ENCODE measurements around the gene UBR4. TPM values are rescaled to one million over a fixed set of nuclear protein-coding genes. Genes with fewer than 3 reads are reported as not detected.
A peak's percentile ranks its signal among the peaks of the same experiment; 100 is the strongest.

The UBR4 gene
- total RNA-seq, 2 experiments from 2014 or later: 133 TPM

DNA sequence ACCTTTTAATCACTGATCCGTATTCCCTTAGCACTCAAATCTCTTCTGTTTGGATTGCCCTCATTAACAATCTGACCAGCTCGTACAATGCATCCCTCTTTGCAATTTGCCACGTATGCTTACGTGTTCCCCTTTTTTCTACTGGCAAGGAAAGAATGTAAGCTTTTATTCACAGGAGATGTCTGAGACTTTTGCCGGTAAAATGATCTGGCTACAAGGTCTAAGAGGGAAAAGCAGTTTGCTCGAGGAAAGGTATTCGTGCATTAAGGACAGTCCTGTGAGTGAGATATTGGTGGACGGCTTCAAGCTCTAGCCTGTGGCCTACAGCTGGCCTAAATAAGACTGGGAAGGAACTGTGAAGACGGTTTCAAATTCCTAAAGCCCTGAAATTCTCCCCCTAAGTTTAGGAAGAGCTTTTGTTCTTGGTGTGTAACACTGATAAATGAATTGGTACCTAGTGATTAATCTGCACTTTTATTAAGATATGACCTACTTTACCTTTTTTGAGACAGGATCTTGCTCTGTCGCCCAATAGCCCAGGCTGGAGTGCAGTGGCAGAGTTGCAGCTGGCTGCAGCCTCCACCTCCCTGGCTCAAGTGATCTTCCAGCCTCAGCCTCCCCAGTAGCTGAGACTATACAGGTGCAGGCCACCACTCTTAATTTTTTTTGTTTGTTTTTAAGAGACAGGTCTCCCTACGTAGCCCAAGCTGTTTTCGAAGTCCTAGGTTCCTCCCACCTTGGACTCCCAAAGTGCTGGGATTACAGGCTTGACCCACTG lies 895 bp upstream of the UBR4 start:
- peak overlapping the region; percentile 98 for H3K27ac Mint-ChIP-seq
- peak overlapping the region; percentile 93 for H3K4me3 Mint-ChIP-seq
- DNase-seq: no peak
- ATAC-seq: no peak
- peaks cover 55% of the 10 kb centered on the region for H3K4me1 Mint-ChIP-seq (ENCODE audit: low read depth)
- H3K27me3 Mint-ChIP-seq: no peaks in the 10 kb centered on the region
- peaks cover 50% of the 10 kb centered on the region for H3K36me3 Mint-ChIP-seq (ENCODE audit: low read depth)
- ChIA-PET CTCF (interaction anchor here (0.6 to 1.4 kb wide), 4 partner anchors 9 to 496 kb away, joined by 3 to 5 read pairs (median 4); no protein-coding TSS in a partner anchor), POLR2A (interaction anchor here (0.6 to 7.7 kb wide), 17 partner anchors 8 to 386 kb away, joined by 3 to 54 read pairs (median 3); partner anchors contain the start of genes EMC1 and MRTO4)
- no peaks in the 10 kb centered on the region for H3K9me3 Mint-ChIP-seq
- intact Hi-C loops (cut with micrococcal nuclease): no loop called here
- TF ChIP-seq, protein P1, sequence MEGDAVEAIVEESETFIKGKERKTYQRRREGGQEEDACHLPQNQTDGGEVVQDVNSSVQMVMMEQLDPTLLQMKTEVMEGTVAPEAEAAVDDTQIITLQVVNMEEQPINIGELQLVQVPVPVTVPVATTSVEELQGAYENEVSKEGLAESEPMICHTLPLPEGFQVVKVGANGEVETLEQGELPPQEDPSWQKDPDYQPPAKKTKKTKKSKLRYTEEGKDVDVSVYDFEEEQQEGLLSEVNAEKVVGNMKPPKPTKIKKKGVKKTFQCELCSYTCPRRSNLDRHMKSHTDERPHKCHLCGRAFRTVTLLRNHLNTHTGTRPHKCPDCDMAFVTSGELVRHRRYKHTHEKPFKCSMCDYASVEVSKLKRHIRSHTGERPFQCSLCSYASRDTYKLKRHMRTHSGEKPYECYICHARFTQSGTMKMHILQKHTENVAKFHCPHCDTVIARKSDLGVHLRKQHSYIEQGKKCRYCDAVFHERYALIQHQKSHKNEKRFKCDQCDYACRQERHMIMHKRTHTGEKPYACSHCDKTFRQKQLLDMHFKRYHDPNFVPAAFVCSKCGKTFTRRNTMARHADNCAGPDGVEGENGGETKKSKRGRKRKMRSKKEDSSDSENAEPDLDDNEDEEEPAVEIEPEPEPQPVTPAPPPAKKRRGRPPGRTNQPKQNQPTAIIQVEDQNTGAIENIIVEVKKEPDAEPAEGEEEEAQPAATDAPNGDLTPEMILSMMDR (IDR thresholded peaks at IDR 0.05): no peak

DNA sequence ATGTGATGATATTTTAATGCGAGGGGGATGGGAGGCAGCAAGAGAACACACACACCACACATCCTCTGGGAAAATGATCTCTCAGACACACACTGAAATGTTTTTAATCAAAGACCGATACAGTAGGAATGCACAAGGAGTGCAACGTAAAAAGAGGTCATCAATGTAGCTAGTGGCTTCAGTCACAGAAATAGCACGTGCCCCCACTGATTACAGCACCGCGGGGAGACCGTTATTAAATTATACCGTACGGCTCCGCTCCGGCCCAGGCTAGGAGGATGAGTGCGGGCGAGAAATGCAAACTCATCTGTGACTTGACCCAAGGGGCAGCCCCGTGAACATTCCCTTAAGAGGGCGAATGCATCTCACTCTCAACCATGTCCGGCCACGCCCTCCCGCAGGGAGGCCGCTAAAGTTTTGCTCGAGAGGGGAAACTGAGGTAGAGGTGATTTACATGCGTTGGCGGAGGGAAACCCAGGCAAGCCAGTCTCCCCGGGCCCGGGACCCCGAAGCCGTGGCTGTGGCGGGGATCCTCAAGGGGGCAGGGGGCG lies 552 bp downstream of the UBR4 start:
- Mint-ChIP-seq H3K36me3 (ENCODE audit: low read depth) (peaks cover 52% of the 10 kb centered on the region), H3K9me3 (no peaks in the 10 kb centered on the region), H3K4me3 (peak overlapping the region; percentile 93), H3K27ac (peak overlapping the region; percentile 96), H3K4me1 (ENCODE audit: low read depth) (peaks cover 67% of the 10 kb centered on the region), H3K27me3 (no peaks in the 10 kb centered on the region)
- ChIA-PET CTCF (interaction anchor here (1.5 kb wide), 1 partner anchor 31 kb away, joined by 3 read pairs; no protein-coding TSS in a partner anchor), POLR2A (interaction anchor here (0.6 to 7.7 kb wide), 15 partner anchors 9 to 272 kb away, joined by 3 to 54 read pairs (median 4); partner anchors contain the start of genes EMC1 and MRTO4)
- ATAC-seq (peak; percentile 72), DNase-seq (peak; percentile 89)
- TF ChIP-seq, protein P1 (IDR thresholded peaks at IDR 0.05): no peak
- intact Hi-C loops (cut with micrococcal nuclease): no loop called here

DNA sequence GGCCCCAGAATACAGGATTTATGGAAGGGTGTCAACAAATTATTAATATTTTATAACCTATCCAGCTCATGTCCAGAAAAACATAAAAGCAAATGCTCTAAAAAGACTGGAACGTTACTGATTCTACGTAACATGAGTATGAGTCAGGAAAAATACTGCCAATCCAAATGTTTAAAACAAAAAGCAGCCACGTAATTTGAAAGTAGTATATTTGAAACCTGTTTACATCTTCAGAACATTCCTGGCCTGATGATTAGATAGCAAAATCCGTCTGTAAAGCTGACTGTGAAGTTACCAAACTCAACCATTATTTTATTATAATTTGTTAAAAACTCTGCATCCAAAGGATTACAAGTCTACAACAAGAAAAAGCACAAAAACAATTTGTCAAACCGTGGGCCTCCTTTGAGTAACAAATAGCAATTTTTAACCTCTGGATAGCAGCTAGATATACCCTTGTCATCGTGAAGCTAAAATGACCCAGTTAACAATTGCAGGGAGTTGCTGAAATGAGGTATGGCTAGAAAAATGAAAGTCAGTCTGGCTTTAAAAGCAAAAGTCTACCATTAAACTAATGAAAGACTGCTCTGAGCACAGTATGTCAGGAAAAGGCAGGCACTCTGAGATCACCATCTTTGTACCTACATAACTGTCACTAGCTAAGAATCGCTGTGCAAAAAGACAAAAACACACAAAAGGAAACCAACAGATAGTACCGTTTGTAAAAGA lies 1.2 kb downstream of the UBR4 start:
- TF ChIP-seq, protein P1 (IDR thresholded peaks at IDR 0.05): no peak
- intact Hi-C loops (cut with micrococcal nuclease): no loop called here
- Mint-ChIP-seq H3K4me3 (peak overlapping the region; percentile 93), H3K27ac (peak overlapping the region; percentile 96), H3K36me3 (ENCODE audit: low read depth) (peaks cover 50% of the 10 kb centered on the region), H3K27me3 (no peaks in the 10 kb centered on the region), H3K9me3 (no peaks in the 10 kb centered on the region), H3K4me1 (ENCODE audit: low read depth) (peaks cover 69% of the 10 kb centered on the region)
- ChIA-PET POLR2A (interaction anchor here (0.6 to 7.7 kb wide), 16 partner anchors 9 to 410 kb away, joined by 3 to 54 read pairs (median 4); partner anchors contain the start of genes EMC1 and MRTO4), CTCF (interaction anchor here (0.8 to 1.5 kb wide), 4 partner anchors 8 to 39 kb away, joined by 3 to 4 read pairs (median 3); no protein-coding TSS in a partner anchor)
- ATAC-seq (no peak), DNase-seq (no peak)

DNA sequence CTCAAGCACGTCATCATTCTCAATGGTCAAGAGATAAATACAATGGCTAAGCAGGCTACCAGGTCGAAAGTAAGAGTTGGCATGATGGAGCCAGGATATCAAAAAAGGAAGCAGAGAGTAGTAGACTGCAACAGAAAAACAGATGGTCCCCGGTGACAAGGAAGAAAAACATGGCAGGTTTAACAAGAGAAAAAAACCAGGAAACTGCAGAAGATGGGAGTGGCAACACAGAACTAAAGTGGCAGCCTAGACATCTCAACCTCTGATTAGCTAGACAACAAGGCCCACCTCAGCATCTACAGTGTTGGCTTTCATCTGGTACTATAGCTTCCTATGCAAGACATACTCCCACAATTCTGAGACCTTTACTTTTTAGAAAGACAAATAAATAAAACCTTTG lies 3.1 kb downstream of the UBR4 start:
- Mint-ChIP-seq H3K27ac (peak overlapping the region; percentile 0), H3K9me3 (no peaks in the 10 kb centered on the region), H3K36me3 (ENCODE audit: low read depth) (peaks cover 46% of the 10 kb centered on the region), H3K4me3 (peak overlapping the region; percentile 4), H3K27me3 (no peaks in the 10 kb centered on the region), H3K4me1 (ENCODE audit: low read depth) (peaks cover 67% of the 10 kb centered on the region)
- intact Hi-C loops (cut with micrococcal nuclease): no loop called here
- DNase-seq (no peak), ATAC-seq (no peak)
- TF ChIP-seq, protein P1 (IDR thresholded peaks at IDR 0.05): no peak
- ChIA-PET POLR2A (interaction anchor here (1.1 to 7.7 kb wide), 7 partner anchors 9 to 278 kb away, joined by 3 to 54 read pairs (median 3); partner anchors contain the start of genes EMC1 and MRTO4), CTCF (no interaction called here)
